NOMO-1 treated with dmso at 0.1 percent for 144 hours (cell line): ENCODE results near the gene TMEM132A.

ENCODE experiments used
- DNase-seq: peaks from one replicate; lab custom pipeline; 2025; ENCODE audit not compliant: unreplicated experiment; lab: John Stamatoyannopoulos, UW

TMEM132A gene

GRCh38 chr11:60936467-60937143 is 12.3 kb downstream of the TMEM132A start:
- no peak for DNase-seq

DNA sequence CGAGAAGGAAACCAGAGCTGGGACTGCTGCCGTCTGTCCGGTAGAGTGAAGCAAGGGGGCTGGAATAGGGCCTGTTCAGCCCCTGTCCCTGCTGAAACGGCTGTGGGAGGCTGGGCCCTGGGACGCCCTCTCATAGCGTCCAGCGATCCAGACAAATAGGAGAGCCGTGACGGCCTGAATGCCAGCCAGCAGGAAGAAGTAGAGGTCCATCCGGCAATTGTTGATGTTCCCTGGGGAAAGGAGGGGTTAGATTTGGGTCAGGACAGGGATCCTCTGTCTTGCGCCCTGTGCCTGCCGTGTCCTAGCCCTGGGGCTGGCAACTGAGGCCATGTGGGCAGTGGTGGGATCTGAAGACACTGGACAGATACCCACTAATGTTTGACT is 12.9 kb downstream of the TMEM132A start:
- DNase-seq, result no peak

DNA sequence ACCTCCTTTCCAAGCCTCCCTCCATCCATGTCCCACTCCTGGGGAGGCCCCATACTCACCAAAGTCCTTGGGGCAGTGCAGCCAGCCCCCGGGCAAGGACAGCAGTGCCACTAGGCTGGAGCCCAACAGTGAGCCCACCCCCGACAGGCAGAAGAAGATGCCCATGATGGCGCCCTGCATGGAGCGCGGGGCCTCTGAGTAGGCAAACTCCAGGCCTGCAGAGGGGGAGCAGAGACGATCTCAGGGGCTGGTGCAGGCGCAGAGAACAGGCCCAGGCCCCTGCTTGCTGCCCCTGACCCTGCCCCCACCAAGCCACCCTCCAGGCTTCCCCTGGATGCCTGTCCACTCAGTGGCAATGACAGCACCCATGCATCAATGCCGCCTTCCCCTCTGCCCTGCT is 13.6 kb downstream of the TMEM132A start:
- no peak for DNase-seq

DNA sequence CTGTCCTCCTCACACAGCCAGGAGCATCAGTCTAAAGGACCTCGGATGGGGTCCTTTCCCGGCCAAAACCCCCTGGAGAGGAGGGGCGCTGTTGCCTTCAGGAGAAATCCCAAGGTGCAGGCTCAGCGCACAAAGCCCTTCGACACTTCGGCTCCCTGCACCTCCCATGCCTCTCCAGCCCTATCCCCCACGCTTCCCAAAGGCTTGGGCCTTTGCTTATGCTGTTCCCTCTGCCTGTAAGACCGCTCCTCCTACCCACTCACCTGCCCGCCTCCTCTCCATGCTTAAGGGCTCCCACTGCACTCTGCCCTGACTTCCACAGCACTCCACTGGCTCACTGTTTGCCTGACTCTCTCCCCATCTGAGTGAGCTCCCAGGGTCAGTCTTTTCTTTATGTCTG is 14.2 kb downstream of the TMEM132A start:
- DNase-seq, result no peak

DNA sequence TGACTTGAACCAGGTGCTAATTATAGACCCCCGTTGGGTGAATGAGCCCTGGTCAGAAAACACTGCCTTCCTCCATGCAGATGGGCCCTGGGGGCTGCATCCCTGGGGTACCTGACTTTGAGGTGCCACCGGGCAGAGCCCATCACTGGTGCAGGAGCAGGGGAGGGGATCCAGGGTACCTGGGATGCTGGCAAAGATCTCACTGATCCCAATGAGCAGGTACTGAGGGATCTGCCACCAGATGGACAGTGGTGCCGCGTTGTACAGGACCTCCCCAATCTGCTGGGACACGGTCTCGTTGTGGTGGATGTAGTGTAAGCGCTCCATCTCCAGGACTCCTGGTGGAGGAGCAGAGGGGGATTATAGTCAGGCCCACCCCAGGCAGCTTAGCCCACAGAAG is 15.0 kb downstream of the TMEM132A start:
- no peak for DNase-seq

DNA sequence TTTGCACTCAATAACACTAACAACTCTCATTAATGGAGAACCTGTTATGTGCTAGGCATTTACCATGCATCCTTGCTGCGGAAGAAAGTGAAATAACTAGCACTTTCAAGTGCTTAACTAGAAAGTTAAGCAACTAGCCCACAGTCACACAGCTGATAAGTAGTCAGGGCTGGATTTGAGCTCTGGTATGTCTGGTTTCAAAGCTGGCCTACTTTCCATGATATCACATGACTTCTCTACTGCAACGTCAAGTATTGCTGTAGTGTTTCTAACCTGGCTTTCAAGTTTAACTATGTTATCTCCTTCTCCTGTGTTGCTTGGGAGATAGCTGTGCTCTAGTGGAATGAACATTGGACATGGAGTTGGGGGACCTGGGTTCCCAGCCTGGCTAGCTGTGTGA is 15.6 kb downstream of the TMEM132A start:
- DNase-seq, result no peak

DNA sequence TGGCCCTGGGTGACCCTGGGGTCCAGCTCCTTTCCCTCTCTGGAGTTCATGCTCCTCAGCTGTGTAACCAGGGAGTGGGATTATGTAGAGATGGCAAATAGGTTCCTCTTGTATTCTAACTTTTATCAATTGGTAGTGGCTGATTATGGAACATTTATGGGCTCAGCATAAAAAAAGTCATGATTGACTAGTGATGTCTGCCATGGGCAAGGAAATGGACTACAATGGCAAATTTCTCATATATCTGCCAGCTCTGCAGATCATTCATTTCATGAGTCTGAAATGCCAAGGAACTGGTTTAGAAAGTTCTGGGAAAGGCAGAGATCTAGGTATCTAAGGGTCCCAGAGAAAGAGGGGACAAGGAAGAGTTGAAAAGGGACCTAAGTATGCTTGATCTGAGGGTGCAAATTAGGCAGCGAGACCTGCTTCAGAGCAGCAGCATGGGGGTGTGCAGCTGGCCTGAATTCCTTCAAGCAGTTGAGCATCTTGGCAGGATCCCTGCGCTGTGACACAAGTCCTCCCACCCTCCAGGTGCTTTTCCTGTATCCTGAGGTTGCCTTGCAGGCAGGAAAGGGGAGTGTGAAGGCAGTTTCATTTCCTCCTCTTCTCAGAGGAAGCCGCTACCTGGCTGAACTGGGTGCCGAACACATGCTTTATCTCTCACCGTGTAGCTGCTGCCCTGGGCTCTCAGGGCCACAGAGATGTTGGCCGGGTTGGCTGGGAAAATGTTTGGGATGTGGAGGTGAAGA is 17.3 kb downstream of the TMEM132A start:
- no peak for DNase-seq

GRCh38 chr11:60942219-60942618 is 18.0 kb downstream of the TMEM132A start:
- no peak for DNase-seq

DNA sequence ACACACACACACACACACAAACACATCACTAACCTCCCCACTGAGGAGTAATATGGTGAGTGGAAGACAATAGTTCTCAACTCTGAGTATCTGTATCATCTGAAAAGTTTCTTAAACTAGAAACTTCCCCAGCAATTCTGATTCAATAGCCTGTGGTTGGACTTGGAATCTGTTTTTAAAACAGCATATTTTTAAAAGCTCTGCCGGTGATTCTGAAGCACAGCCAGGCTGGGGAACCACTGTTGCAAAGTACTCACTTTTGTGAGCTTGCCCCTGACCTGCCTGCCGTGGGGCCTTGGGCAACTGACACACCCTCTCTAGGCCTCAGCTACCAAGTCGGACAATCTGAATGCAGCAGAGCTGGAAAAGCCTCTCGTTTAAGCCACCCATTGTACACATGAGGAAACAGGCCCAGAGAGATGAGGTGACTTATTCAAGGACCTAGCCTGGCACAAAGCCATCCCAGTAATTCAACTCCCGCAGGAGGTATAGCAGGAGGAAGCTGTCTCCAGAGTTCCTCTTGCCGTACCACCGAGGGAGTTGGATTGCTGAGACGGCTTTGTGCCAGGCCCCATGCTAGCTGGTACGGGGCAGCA is 18.8 kb downstream of the TMEM132A start:
- no peak for DNase-seq

- no peak for DNase-seq
These were observed 20.4 kb downstream of the TMEM132A start for GRCh38 chr11:60944490-60945294.

GRCh38 chr11:60945295-60945667 is 21.0 kb downstream of the TMEM132A start:
- no peak for DNase-seq

DNA sequence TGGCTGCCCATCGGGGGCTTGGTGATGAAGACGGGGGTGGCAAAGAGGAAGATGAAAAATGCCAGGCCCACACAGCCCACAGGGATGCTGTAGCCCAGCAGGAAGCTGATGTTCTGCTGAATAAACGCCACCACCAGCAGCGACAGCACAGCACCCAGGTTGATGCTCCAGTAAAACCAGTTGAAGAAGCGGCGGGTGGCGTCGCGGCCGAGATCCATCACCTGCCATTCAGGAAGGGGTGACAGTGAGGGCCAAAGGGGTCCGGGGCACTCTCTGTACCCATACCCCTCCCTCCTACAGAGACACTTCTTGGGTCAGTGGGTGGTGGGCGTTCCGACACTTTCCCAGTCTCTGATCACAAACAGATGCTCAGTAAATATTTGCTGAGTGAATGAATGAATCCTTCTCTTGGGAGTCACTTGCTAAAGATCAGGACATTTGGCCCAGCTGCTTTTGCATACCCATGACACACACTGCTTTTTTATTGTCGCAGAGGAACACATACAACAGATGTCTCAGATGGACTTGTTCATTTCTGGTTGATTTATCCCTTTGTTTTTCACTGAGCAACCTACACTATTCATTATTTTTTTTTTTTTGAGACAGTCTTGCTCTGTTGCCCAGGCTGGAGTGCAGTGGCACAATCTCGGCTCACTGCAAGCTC is 22.5 kb downstream of the TMEM132A start:
- no peak for DNase-seq

GRCh38 chr11:60947700-60948099 is 23.4 kb downstream of the TMEM132A start:
- no peak for DNase-seq

DNA sequence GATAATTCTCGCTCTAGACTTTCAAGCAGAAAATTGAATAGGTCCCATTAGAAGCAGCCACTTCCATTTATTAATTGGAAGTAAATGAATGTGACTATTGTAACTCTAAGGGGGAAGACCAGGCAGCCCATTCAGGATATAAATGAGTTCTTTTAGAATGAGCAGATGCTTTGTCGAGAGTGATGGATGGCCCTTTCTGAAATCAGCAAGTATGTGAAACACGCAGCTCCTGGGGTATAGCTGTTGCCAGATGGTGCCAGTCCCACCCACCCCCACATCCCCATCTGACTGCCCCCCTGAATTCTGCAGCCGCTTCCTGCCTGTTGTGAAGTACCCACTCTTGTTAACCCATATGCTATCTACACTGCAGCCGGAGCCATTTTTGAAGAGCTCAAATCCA is 24.0 kb downstream of the TMEM132A start:
- DNase-seq, result no peak

GRCh38 chr11:60950024-60950423 is 25.8 kb downstream of the TMEM132A start:
- DNase-seq, result no peak

DNA sequence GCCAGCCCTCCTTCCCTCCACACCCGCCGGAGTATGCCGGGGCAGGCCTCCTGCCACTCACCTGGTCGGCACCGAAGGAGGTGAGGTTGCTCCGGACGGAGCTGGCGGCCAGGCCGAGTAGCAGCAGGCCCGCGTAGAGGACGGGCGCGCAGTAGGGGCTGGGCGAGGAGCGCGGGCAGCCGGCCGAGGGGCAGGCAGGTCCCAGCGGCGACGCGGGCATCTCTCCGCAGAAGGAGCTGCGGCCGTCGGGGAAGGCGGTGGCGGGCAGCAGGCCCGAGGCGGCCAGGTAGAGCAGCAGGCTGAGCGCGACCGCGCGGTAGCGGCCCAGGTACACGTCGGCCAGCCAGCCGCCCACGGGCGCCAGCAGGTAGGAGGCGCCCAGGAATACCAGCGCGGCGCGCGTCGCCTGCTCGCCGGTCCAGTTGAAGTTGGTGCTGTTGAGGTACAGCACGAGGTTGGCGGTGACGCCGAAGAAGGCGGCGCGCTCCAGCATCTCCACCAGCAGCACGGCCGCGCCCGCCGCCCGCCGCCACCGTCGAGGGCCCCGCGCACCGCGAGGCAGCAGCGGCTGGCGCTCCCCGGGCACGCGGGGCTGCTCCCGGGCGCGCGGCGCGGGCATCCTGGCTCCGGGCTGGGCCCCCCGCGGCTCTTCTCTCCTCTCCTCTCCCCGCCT is 26.8 kb downstream of the TMEM132A start:
- DNase-seq, result no peak

DNA sequence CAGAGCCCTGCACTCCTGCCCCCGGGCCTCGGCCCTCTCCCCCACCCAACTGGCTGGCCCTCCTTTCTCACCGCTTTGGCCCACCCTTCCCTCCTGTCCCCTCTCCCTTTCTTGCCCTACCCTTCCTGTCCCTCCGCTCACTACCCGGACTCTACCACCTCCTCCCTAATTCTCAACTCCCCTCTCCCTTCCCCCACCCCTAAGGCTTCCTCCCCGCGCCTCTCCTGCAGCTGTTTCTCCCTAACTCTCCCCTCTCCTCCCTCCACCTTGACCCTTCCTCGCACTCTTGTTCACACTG is 27.3 kb downstream of the TMEM132A start:
- peak; percentile 11 for DNase-seq

DNA sequence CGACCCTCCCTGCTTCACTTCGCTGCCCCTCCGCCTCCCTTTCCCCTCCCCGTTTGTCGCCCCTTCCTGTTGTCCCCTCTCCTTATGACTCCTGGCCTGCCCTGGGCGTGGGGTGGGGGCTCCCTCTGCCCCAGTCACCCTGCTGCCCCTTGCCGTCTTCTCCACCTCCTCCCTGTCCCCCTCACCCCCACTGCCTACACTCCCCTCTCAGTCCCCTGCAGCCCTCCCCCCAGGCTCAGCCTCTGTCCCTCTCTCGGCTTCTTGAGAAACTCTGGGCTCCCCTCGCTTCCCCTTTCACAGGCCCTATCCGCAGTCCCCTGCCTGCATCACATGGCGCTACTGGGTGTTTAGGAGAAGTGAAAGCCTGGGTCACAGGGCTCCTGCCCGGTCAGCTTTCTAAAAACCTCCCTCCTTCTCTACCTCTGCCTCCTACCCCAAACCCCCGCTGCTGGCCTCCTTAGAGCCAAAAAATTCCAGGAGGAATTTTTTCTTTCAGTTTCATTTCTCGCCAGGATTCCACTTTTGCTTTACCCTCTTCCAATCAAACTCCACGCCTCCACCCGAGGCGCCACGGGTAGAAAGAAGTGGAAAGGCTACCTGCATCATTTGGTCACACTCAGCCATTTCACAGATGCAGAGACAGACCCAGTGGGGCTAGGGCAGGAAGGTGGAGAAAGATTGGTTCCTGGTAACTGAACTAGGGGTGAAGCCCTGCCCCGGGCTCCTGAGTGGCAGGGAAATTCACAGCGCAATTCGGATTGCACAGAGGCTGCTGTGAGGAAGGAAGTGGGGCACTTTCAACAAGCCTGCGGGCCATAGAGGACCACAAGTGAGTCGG is 27.9 kb downstream of the TMEM132A start, which contains the start of gene SLC15A3:
TSS of gene SLC15A3 (minus strand) at position 273 of the 838 bp plus-strand sequence. CDS start 625 bp downstream, outside the sequence.
- DNase-seq, result peak; percentile 90

- no peak for DNase-seq
These were observed 28.5 kb downstream of the TMEM132A start for GRCh38 chr11:60952742-60953170.

DNA sequence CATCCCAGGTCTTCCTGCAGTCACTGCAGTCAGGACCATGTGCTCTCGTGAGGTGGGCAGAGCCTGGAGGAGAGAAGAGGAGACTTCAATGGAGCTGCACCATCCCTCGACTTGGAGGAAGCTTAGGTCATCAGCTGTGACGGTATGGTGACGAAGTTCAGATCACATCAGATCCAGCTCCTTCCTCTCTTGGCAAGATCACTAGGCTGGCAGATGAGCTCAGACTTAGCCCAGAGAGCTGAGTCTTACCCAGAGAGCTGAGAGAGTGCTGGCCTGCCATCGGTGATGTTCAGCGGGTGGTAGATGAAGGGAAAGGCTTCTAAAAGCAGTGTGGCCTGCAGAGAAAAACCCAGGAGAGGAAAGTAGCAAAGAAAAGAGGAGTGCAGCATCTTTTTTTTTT is 29.5 kb downstream of the TMEM132A start:
- no peak for DNase-seq
